ENCODE data around the gene SRGAP3.

Gene SRGAP3

GRCh38 chr3:8984081-8984480, 265.4 kb downstream of the SRGAP3 start:
- TF ChIP-seq YY1 (IDR thresholded peaks at IDR 0.05; ENCODE audit: low read depth), result no peak

GRCh38 chr3:8983591-8983990, 265.9 kb downstream of the SRGAP3 start:
- TF ChIP-seq RAD21 (IDR thresholded peaks at IDR 0.05; ENCODE audit: low read depth), result no peak
- TF ChIP-seq EGR1 (IDR thresholded peaks at IDR 0.05), result no peak
- TF ChIP-seq MAX (IDR thresholded peaks at IDR 0.05), result no peak
- TF ChIP-seq YY1 (IDR thresholded peaks at IDR 0.05; ENCODE audit: low read depth), result no peak
- TF ChIP-seq TAF1 (IDR thresholded peaks at IDR 0.05; ENCODE audit: low read depth), result no peak
- TF ChIP-seq EP300 (IDR thresholded peaks at IDR 0.05; ENCODE audit: borderline replicate concordance), result no peak
- TF ChIP-seq CEBPB (IDR thresholded peaks at IDR 0.05), result no peak
- no peak for TF ChIP-seq ZBTB7A (IDR thresholded peaks at IDR 0.05; ENCODE audit: low read depth)
- no peak for TF ChIP-seq REST (IDR thresholded peaks at IDR 0.05; ENCODE audit: low read depth)
- TF ChIP-seq USF1 (IDR thresholded peaks at IDR 0.05), result no peak
- TF ChIP-seq NFIC (IDR thresholded peaks at IDR 0.05), result no peak
- TF ChIP-seq CREB1 (IDR thresholded peaks at IDR 0.05; ENCODE audit: low read depth), result no peak
- no peak for TF ChIP-seq TCF12 (IDR thresholded peaks at IDR 0.05; ENCODE audit: low read depth)
- TF ChIP-seq TEAD4 (IDR thresholded peaks at IDR 0.05), result no peak
- TF ChIP-seq FOXM1 (IDR thresholded peaks at IDR 0.05; ENCODE audit: borderline replicate concordance, low read depth), result no peak

- TF ChIP-seq EGR1 (IDR thresholded peaks at IDR 0.05), result no peak
- TF ChIP-seq ZBTB7A (IDR thresholded peaks at IDR 0.05; ENCODE audit: low read depth), result no peak
- no peak for TF ChIP-seq RAD21 (IDR thresholded peaks at IDR 0.05; ENCODE audit: low read depth)
- no peak for TF ChIP-seq REST (IDR thresholded peaks at IDR 0.05; ENCODE audit: low read depth)
- TF ChIP-seq USF1 (IDR thresholded peaks at IDR 0.05), result no peak
- TF ChIP-seq MAX (IDR thresholded peaks at IDR 0.05), result no peak
- no peak for TF ChIP-seq NFIC (IDR thresholded peaks at IDR 0.05)
- no peak for TF ChIP-seq TCF12 (IDR thresholded peaks at IDR 0.05; ENCODE audit: low read depth)
- no peak for TF ChIP-seq FOXM1 (IDR thresholded peaks at IDR 0.05; ENCODE audit: borderline replicate concordance, low read depth)
- no peak for TF ChIP-seq TAF1 (IDR thresholded peaks at IDR 0.05; ENCODE audit: low read depth)
Measured at GRCh38 chr3:8983026-8983425, 266.4 kb downstream of the SRGAP3 start.

- TF ChIP-seq FOXM1 (IDR thresholded peaks at IDR 0.05; ENCODE audit: borderline replicate concordance, low read depth), result no peak
- no peak for TF ChIP-seq ZBTB7A (IDR thresholded peaks at IDR 0.05; ENCODE audit: low read depth)
- no peak for TF ChIP-seq USF1 (IDR thresholded peaks at IDR 0.05)
- no peak for TF ChIP-seq TEAD4 (IDR thresholded peaks at IDR 0.05)
- TF ChIP-seq EP300 (IDR thresholded peaks at IDR 0.05; ENCODE audit: borderline replicate concordance), result no peak
- TF ChIP-seq REST (IDR thresholded peaks at IDR 0.05; ENCODE audit: low read depth), result no peak
- no peak for TF ChIP-seq YY1 (IDR thresholded peaks at IDR 0.05; ENCODE audit: low read depth)
- no peak for TF ChIP-seq RAD21 (IDR thresholded peaks at IDR 0.05; ENCODE audit: low read depth)
- no peak for TF ChIP-seq CREB1 (IDR thresholded peaks at IDR 0.05; ENCODE audit: low read depth)
- TF ChIP-seq TCF12 (IDR thresholded peaks at IDR 0.05; ENCODE audit: low read depth), result no peak
Measured at GRCh38 chr3:8982509-8982908, 266.9 kb downstream of the SRGAP3 start.

- TF ChIP-seq MAX (IDR thresholded peaks at IDR 0.05) (no peak), CEBPB (IDR thresholded peaks at IDR 0.05) (no peak), NFIC (IDR thresholded peaks at IDR 0.05) (no peak)
Measured at GRCh38 chr3:8981700-8982099, 267.7 kb downstream of the SRGAP3 start.
